Gastroesophageal sphincter (tissue), 3 donors: ENCODE data around the gene PPM1L.

Experiments used
- CTCF ChIP-seq, 4 experiments: fragments of 200-600 bp in 2 of 4; fragments of 450-650 bp in 2 of 4; sonication (generic) in 1 of 4; IDR thresholded peaks; one replicate each; pipeline ENCODE4 v1.5.1; 2017 to 2019; ENCODE audit warnings: antibody characterized with exemption in 4 of 4, mild to moderate bottlenecking in 2 of 4, moderate library complexity in 2 of 4
- EP300 ChIP-seq: sonication (generic); formaldehyde crosslinking; IDR thresholded peaks from one replicate; pipeline ENCODE4 v1.6.1; 2017; ENCODE audit warnings: antibody characterized with exemption, mild to moderate bottlenecking

DNA sequence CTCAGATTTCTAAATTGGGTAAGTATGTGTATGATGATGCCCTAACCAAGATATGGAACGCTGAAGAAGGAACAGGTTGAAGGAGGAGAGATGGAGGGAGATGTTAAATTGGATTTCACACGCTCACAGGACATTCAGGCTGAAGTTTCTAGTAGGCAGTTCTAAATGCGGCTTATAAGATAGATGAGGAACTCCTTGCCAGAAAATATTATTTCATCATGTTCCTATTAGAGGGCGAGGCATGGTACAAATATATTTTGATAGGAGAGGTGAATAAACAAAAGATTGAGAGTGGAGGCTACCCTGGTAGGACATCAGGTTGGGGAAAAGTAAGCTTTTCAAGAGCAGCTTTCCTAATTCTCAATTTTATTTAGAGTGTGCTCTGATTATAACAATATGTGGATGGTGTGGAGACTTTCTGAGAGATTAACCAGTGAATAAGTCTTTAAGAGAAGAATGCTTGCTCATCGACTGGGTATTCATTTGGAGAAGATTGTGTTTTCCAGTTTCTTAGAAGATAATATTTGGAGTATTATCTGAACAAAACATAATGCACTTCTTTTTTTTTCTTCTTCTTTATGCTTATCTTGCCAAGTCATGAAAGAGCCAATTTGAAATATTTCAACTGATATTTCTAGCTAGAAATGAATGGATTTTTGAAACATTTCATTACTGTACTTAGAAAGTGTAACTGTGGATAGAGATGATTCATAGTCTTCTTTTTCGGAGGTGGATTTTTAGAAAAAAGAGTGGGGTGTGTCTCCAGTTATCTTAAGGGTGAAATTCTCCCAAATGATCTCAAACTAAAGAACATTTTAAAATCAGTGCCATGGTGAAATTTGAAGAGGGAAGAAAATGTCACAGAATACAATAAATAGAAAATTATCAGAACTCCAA, 260.6 kb downstream of the PPM1L start:
- TF ChIP-seq CTCF (IDR thresholded peaks at IDR 0.05) (no peak), EP300 (no peak)
